Nephron (organoid): ENCODE results near the gene ATRAID.

ENCODE experiments used
- H3K27ac Mint-ChIP-seq, 3 experiments: 2 replicates each; pipeline ENCODE4 v1.8.0; 2020; ENCODE audit warnings: mixed read lengths in 3 of 3, mild to moderate bottlenecking in 2 of 3, moderate library complexity in 1 of 3
- H3K27me3 Mint-ChIP-seq: 2 replicates; pipeline ENCODE4 v1.8.0; 2021; ENCODE audit warnings: low read depth, mild to moderate bottlenecking, moderate library complexity, mixed read lengths
- H3K36me3 Mint-ChIP-seq: 2 replicates; pipeline ENCODE4 v1.8.0; 2020; ENCODE audit warnings: low read depth, mixed read lengths
- H3K4me1 Mint-ChIP-seq: 2 replicates; pipeline ENCODE4 v1.8.0; 2020; ENCODE audit warnings: mixed read lengths
- H3K4me3 Mint-ChIP-seq, 3 experiments: 2 replicates each; pipeline ENCODE4 v1.8.0; 2020; ENCODE audit warnings: mild to moderate bottlenecking in 3 of 3, mixed read lengths in 3 of 3, moderate library complexity in 2 of 3
- H3K9me3 Mint-ChIP-seq: 2 replicates; pipeline ENCODE4 v1.8.0; 2020; ENCODE audit warnings: mixed read lengths
- CTCF ChIP-seq, 3 experiments: fragments of 200-600 bp; sonication (generic); IDR thresholded peaks; one replicate each; pipeline ENCODE4 v1.5.0; 2021; ENCODE audit warnings: antibody characterized with exemption in 3 of 3; ENCODE audit not compliant: unreplicated experiment in 3 of 3

The ATRAID gene

GRCh38 chr2:27262379-27263286 is 50.8 kb downstream of the ATRAID start, which contains the start of gene SLC30A3:
Gene SLC30A3, minus strand, starts transcription at chr2:27263047. Its CDS starts 141 bp downstream, at chr2:27262906.
- H3K4me1 Mint-ChIP-seq: peaks cover 34% of the 10 kb centered on the region
- no peaks in the 10 kb centered on the region for H3K9me3 Mint-ChIP-seq
- H3K4me3 Mint-ChIP-seq: peak within 1 kb of the TSS; percentile 85 to 87 (median 86)
- H3K27ac Mint-ChIP-seq: no peak within 1 kb of the TSS
- H3K36me3 Mint-ChIP-seq: no peaks in the 10 kb centered on the region
- TF ChIP-seq CTCF (IDR thresholded peaks at IDR 0.05; ENCODE audit: unreplicated experiment in 3 of 3): no peak
- peaks cover 41% of the 10 kb centered on the region for H3K27me3 Mint-ChIP-seq

GRCh38 chr2:27263287-27264252 is 51.7 kb downstream of the ATRAID start:
- Mint-ChIP-seq H3K27me3 (peaks cover 32% of the 10 kb centered on the region), H3K4me3 (peak overlapping the region; percentile 85 to 87 (median 86)), H3K27ac (no peak overlapping the region), H3K9me3 (no peaks in the 10 kb centered on the region), H3K4me1 (peaks cover 34% of the 10 kb centered on the region), H3K36me3 (no peaks in the 10 kb centered on the region)
- no peak for TF ChIP-seq CTCF (IDR thresholded peaks at IDR 0.05; ENCODE audit: unreplicated experiment in 3 of 3)

GRCh38 chr2:27264253-27264752 is 52.5 kb downstream of the ATRAID start:
- Mint-ChIP-seq H3K27ac (no peak overlapping the region), H3K4me1 (peaks cover 34% of the 10 kb centered on the region), H3K27me3 (peaks cover 26% of the 10 kb centered on the region), H3K9me3 (no peaks in the 10 kb centered on the region), H3K36me3 (no peaks in the 10 kb centered on the region), H3K4me3 (peak overlapping the region; percentile 85 to 87 (median 86))
- TF ChIP-seq CTCF (IDR thresholded peaks at IDR 0.05; ENCODE audit: unreplicated experiment in 3 of 3): no peak

GRCh38 chr2:27264753-27265535 is 53.1 kb downstream of the ATRAID start:
- peaks cover 23% of the 10 kb centered on the region for H3K27me3 Mint-ChIP-seq
- no peaks in the 10 kb centered on the region for H3K9me3 Mint-ChIP-seq
- no peak overlapping the region for H3K27ac Mint-ChIP-seq
- H3K36me3 Mint-ChIP-seq: no peaks in the 10 kb centered on the region
- peaks cover 29% of the 10 kb centered on the region for H3K4me1 Mint-ChIP-seq
- peak overlapping the region; percentile 65 to 69 (median 68) for H3K4me3 Mint-ChIP-seq
- peak; percentile 48 to 67 (median 60) for TF ChIP-seq CTCF (IDR thresholded peaks at IDR 0.05; ENCODE audit: unreplicated experiment in 3 of 3)

- H3K4me1 Mint-ChIP-seq: peaks cover 26% of the 10 kb centered on the region
- H3K36me3 Mint-ChIP-seq: no peaks in the 10 kb centered on the region
These were observed 53.7 kb downstream of the ATRAID start for GRCh38 chr2:27265536-27265870.

More at GRCh38 chr2:27265536-27265870, 53.7 kb downstream of the ATRAID start:
- TF ChIP-seq CTCF (IDR thresholded peaks at IDR 0.05; ENCODE audit: unreplicated experiment in 3 of 3): no peak
- Mint-ChIP-seq H3K9me3 (no peaks in the 10 kb centered on the region), H3K27ac (no peak overlapping the region), H3K27me3 (peaks cover 23% of the 10 kb centered on the region), H3K4me3 (peak overlapping the region; percentile 34 to 69 (median 65))
